K562 (cell line): ENCODE results near the gene YOD1. TPM values are rescaled to one million over a fixed set of nuclear protein-coding genes. Genes with fewer than 3 reads are reported as not detected.

ENCODE experiments used
- ATF6 ChIP-seq: sonication (generic); formaldehyde crosslinking; IDR thresholded peaks from 2 replicates; pipeline ENCODE4 v1.4.0; 2020; ENCODE audit warnings: mild to moderate bottlenecking, missing genetic modification reagents
- E2F6 ChIP-seq, 2 experiments: IDR thresholded peaks; 2 replicates each; pipeline ENCODE4 v1.6.1; 2011; ENCODE audit warnings: borderline replicate concordance in 1 of 2, control low read depth in 1 of 2, low read depth in 1 of 2, low read length in 1 of 2, mild to moderate bottlenecking in 1 of 2, mixed read lengths in 1 of 2, moderate library complexity in 1 of 2; ENCODE audit not compliant: insufficient read depth in 1 of 2, insufficient read length in 1 of 2, poor library complexity in 1 of 2, severe bottlenecking in 1 of 2; ENCODE audit errors: extremely low read depth in 1 of 2
- FIP1L1 ChIP-seq: fragments of 200-400 bp; formaldehyde crosslinking; IDR thresholded peaks from 2 replicates; pipeline ENCODE4 v1.6.1; 2018; ENCODE audit warnings: mild to moderate bottlenecking, low read depth, low read length; ENCODE audit not compliant: poor library complexity, severe bottlenecking
- HMGN3 ChIP-seq: IDR thresholded peaks from 2 replicates; pipeline ENCODE4 v1.6.1; 2011; ENCODE audit warnings: borderline replicate concordance, low read depth, mild to moderate bottlenecking, mixed read lengths, low read length; ENCODE audit not compliant: insufficient read length; ENCODE audit errors: extremely low read depth
- KLF13 ChIP-seq: fragments of 450-650 bp; IDR thresholded peaks from 2 replicates; pipeline ENCODE4 v1.6.1; 2016; ENCODE audit warnings: missing genetic modification characterization, low read depth, mild to moderate bottlenecking, missing compliant biosample characterization, moderate library complexity, borderline replicate concordance
- MCM5 ChIP-seq: fragments of 450-650 bp; IDR thresholded peaks from 2 replicates; pipeline ENCODE4 v1.6.1; 2016; ENCODE audit warnings: low read depth
- MXI1 ChIP-seq: IDR thresholded peaks from 2 replicates; pipeline ENCODE4 v1.6.1; 2011; ENCODE audit warnings: low read depth, mild to moderate bottlenecking, improper control_type of control experiment, low read length
- POLR2B ChIP-seq: fragments of 450-650 bp; IDR thresholded peaks from 2 replicates; pipeline ENCODE4 v1.6.1; 2018; ENCODE audit warnings: low read depth; ENCODE audit not compliant: partially characterized antibody
- RERE ChIP-seq: sonication (generic); formaldehyde crosslinking; IDR thresholded peaks from 2 replicates; pipeline ENCODE4 v1.8.0; 2023; ENCODE audit warnings: missing genetic modification reagents, mild to moderate bottlenecking, borderline replicate concordance
- SUPT5H ChIP-seq: fragments of 450-650 bp; IDR thresholded peaks from 2 replicates; pipeline ENCODE4 v1.6.1; 2016
- TCFL5 ChIP-seq: fragments of 250-450 bp; sonication (Bioruptor Pico); conservative IDR thresholded peaks from 2 replicates; pipeline ENCODE4 v1.6.1; 2021; ENCODE audit warnings: mild to moderate bottlenecking, moderate library complexity, matching md5 sums
- TEAD2 ChIP-seq: fragments of 450-650 bp; IDR thresholded peaks from 2 replicates; pipeline ENCODE4 v1.6.1; 2016; ENCODE audit warnings: missing genetic modification characterization, control low read depth, missing compliant biosample characterization
- VEZF1 ChIP-seq: fragments of 200-800 bp; sonication (Bioruptor generic); IDR thresholded peaks from 2 replicates; pipeline ENCODE4 v1.6.1; 2017; ENCODE audit warnings: missing genetic modification characterization, missing compliant biosample characterization
- ZFX ChIP-seq: sonication (generic); formaldehyde crosslinking; IDR thresholded peaks from 2 replicates; pipeline ENCODE4 v1.8.0; 2022; ENCODE audit warnings: mild to moderate bottlenecking, missing genetic modification reagents, moderate library complexity
- ZNF12 ChIP-seq: sonication (generic); formaldehyde crosslinking; IDR thresholded peaks from 2 replicates; pipeline ENCODE4 v1.4.0; 2020; ENCODE audit warnings: mild to moderate bottlenecking, missing genetic modification reagents
- ZNF121 ChIP-seq: sonication (generic); formaldehyde crosslinking; conservative IDR thresholded peaks from 2 replicates; pipeline ENCODE4 v1.8.0; 2022; ENCODE audit warnings: missing genetic modification reagents
- polyA plus RNA-seq, 8 experiments: library from polyadenylated mRNA; depleted of rRNA in 4 of 8; stranded (reverse) in 5 of 8; unstranded in 3 of 8; fragments of >200 nt; fragmentation: Nextera tagmentation in 2 of 8; fragmentation: Illumina TruSeq in 1 of 8; extraction: Ambion mirVana in 2 of 8; extraction: Trizol in 1 of 8; gene quantifications; 2 replicates each; pipeline versions ENCODE4 v1.2.1 to v1.2.3, GENCODE V29; 2011 to 2014; ENCODE audit warnings: inconsistent platforms in 1 of 8, missing spikeins in 1 of 8
- total RNA-seq, 7 experiments: library from RNA; depleted of rRNA in 6 of 7; stranded (reverse); fragments of >200 nt in 6 of 7; fragmentation: Illumina TruSeq in 2 of 7; extraction: Trizol in 2 of 7; gene quantifications; 2 replicates each; pipeline versions ENCODE4 v1.2.1 to v1.2.3, GENCODE V29; 2011 to 2021; ENCODE audit warnings: low replicate concordance in 1 of 7

YOD1 gene
- total and polyA plus RNA-seq, 9 of the 15 experiments (the other 6 are each of a cell fraction or from before 2014, with no cell fraction given) = 18.2 to 78.1 (median 46.9) TPM

GRCh38 chr1:207052911-207053769 lies 2.1 kb upstream of the YOD1 start, which contains the start of gene PFKFB2 (continued):
- TF ChIP-seq TCFL5 (CRISPR knock-in tag) (no peak), MCM5 (no peak), E2F6 (IDR thresholded peaks at IDR 0.05; ENCODE audit: borderline replicate concordance in 1 of 2, extremely low read depth in 1 of 2, insufficient read depth in 1 of 2, insufficient read length in 1 of 2, low read depth in 1 of 2, low read length in 1 of 2, poor library complexity in 1 of 2, severe bottlenecking in 1 of 2) (peak; percentile 55 to 64), RERE (CRISPR knock-in tag) (0 out of 2 replicates have a peak, but pooled peaks have one; percentile 87), KLF13 (peak; percentile 64; the same call in 1 of the 2 replicates), ZNF12 (no peak), VEZF1 (peak; percentile 57), MXI1 (peak; percentile 94), POLR2B (peak; percentile 89), ZNF121 (CRISPR knock-in tag) (no peak), HMGN3 (peak; percentile 93), ZFX (peak; percentile 70), FIP1L1 (peak; percentile 85), SUPT5H (peak; percentile 97), ATF6 (CRISPR knock-in tag) (no peak; the same call in 1 of the 2 replicates), TEAD2 (no peak)
